ENCODE results near the gene CHSY1. TPM values are rescaled to one million over a fixed set of nuclear protein-coding genes. Genes with fewer than 3 reads are reported as not detected.

CHSY1 gene
- total and polyA plus RNA-seq, 10 of the 15 experiments (the other 5 are each of a cell fraction or from before 2014, with no cell fraction given) = 1.4 to 31.2 (median 10.5) TPM

DNA sequence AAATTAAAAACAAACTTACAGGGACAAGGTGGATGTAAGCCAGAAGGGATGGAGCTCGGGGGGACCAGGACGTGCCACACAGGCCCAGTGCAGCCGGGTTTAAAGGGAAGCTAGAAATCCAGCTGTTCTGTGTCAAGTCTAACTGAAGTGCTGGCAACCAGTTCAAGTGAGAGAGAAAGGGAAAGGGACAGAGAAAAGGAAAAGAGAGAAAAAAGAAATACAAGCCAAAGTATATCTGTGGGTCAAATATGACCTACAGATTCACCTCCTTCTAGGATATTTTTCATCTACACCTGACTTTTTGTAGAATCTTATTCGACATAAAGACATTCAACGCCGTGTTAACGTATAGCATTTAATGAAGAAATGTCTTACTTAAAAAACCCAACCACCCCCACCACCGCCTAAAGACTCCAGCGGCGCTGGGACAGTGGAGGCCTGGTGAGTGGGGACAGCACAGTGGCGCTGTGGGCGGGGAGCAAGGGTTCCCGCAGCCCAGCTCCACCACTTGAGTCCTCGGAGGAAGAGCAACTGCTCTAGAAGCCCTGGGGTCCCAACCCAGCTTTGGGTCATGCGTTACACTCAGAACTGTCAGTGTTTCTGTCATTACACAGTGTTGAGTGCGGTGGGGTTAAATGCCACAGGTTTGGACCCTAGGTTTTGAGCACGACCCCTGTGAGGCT is 62.3 kb downstream of the CHSY1 start (continued):
- TF ChIP-seq, protein P1, sequence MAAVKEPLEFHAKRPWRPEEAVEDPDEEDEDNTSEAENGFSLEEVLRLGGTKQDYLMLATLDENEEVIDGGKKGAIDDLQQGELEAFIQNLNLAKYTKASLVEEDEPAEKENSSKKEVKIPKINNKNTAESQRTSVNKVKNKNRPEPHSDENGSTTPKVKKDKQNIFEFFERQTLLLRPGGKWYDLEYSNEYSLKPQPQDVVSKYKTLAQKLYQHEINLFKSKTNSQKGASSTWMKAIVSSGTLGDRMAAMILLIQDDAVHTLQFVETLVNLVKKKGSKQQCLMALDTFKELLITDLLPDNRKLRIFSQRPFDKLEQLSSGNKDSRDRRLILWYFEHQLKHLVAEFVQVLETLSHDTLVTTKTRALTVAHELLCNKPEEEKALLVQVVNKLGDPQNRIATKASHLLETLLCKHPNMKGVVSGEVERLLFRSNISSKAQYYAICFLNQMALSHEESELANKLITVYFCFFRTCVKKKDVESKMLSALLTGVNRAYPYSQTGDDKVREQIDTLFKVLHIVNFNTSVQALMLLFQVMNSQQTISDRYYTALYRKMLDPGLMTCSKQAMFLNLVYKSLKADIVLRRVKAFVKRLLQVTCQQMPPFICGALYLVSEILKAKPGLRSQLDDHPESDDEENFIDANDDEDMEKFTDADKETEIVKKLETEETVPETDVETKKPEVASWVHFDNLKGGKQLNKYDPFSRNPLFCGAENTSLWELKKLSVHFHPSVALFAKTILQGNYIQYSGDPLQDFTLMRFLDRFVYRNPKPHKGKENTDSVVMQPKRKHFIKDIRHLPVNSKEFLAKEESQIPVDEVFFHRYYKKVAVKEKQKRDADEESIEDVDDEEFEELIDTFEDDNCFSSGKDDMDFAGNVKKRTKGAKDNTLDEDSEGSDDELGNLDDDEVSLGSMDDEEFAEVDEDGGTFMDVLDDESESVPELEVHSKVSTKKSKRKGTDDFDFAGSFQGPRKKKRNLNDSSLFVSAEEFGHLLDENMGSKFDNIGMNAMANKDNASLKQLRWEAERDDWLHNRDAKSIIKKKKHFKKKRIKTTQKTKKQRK (IDR thresholded peaks at IDR 0.05; ENCODE audit: low read depth, low read length) = no peak
- TF ChIP-seq GATAD2B (conservative IDR thresholded peaks at IDR 0.05; ENCODE audit: low read depth) = no peak
- no peak for TF ChIP-seq FOXK2 (IDR thresholded peaks at IDR 0.05)

DNA sequence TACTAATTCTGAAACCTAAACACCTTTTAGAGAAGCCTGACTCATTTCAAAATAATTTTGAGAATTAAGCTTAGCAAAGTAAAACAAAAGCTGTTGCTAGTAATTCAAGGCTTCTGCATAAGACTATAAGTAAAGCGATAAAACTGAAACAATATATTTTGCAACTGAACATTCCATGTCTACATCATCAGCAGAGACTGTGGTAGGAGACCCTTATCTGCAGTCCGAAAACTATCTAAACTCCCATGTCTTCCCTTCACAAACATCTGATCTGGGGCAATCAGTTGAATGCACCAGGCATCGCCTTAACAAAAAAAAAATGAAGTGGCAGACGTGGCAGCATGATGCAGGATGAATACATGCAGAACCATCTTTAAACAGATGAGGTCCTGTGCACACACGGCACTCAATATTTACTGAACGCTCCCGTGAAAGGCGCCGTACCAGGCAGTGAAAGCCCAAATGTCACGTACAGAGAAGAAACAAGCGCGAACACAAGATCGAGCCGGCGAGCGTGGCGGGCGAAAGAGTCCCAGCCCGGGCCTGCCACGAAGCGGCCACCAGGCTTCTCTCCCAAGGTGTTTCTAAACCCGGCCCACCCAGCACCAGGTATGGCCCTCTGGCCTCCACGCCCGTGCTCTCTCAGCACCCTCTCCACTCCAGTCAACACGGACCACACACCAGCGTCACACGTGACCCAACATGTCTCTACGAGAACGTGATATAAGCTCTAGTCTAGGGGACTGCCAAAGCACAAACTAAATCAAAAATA is 63.0 kb downstream of the CHSY1 start:
- Histone ChIP-seq H3K4me2 (ENCODE audit: control insufficient read depth, insufficient read depth) (peak overlapping the region; percentile 99), H3K27me3 (replicated peaks in 1 of 2; ENCODE audit: control insufficient read depth in 2 of 2, insufficient read depth in 2 of 2, low read length in 1 of 2) (no peaks in the 10 kb centered on the region), H2AFZ (ENCODE audit: control insufficient read depth, low read depth, low read length) (no peak overlapping the region), H3K9ac (ENCODE audit: control insufficient read depth, insufficient read depth, low read length) (no peak overlapping the region; the same call in 1 of the 2 replicates), H3K4me1 (ENCODE audit: control insufficient read depth, insufficient read depth, low read length) (peaks cover 17% of the 10 kb centered on the region), H3K4me3 (peak overlapping the region; percentile 65; the same call in 1 of the 2 replicates), H3K27ac (ENCODE audit: control insufficient read depth, insufficient read depth) (peak overlapping the region; percentile 67), H3K36me3 (ENCODE audit: control insufficient read depth in 2 of 2, insufficient read depth in 2 of 2, low read length in 1 of 2) (peaks cover 6 to 7% of the 10 kb centered on the region in 2 experiments; a peak in 3 of 4 replicates), H4K20me1 (ENCODE audit: control insufficient read depth, insufficient read depth) (no peaks in the 10 kb centered on the region), H3K79me2 (ENCODE audit: control insufficient read depth, insufficient read depth, low read length) (peaks cover 59% of the 10 kb centered on the region), H3K9me3 (replicated peaks; ENCODE audit: control insufficient read depth, insufficient read depth, low read length) (no peaks in the 10 kb centered on the region)
- ChIA-PET POLR2A (interaction anchor here (0.5 to 1.8 kb wide), 8 partner anchors 11 to 76 kb away, joined by 3 to 11 read pairs (median 4); partner anchors contain the start of gene CHSY1), CTCF (interaction anchor here (0.6 to 3.0 kb wide), 13 partner anchors 9 to 69 kb away, joined by 3 to 9 read pairs (median 4); no protein-coding TSS in a partner anchor), SMC1A (ENCODE audit: uncharacterized antibody, unreplicated experiment) (interaction anchor here (0.6 to 3.5 kb wide), 18 partner anchors 9 to 95 kb away, joined by 3 to 24 read pairs (median 6); no protein-coding TSS in a partner anchor), RAD21 (ENCODE audit: unreplicated experiment) (interaction anchor here (0.6 to 3.6 kb wide), 20 partner anchors 10 to 70 kb away, joined by 3 to 26 read pairs (median 6); partner anchors contain the start of gene CHSY1)
- DNase-seq (ENCODE audit: low read depth, low spot score) = peak; percentile 39
- FAIRE-seq = no peak
- 79% methylated on average over 29 of the region's 29 CpGs for WGBS (ENCODE audit: insufficient coverage, insufficient replicate concordance, low lambda C conversion rate, missing lambda C conversion rate)
- intact Hi-C loops (cut with micrococcal nuclease; ENCODE audit: unreplicated experiment) (loop anchor here (2.0 to 5.0 kb wide), 4 partner anchors 32 to 100 kb away; no protein-coding TSS in a partner anchor), in situ Hi-C loops (cut with MboI) (no loop called here)
- ATAC-seq = peak; percentile 84
- no TSS peak for BruUV-seq (replicated peaks)
- TF ChIP-seq, protein P2, sequence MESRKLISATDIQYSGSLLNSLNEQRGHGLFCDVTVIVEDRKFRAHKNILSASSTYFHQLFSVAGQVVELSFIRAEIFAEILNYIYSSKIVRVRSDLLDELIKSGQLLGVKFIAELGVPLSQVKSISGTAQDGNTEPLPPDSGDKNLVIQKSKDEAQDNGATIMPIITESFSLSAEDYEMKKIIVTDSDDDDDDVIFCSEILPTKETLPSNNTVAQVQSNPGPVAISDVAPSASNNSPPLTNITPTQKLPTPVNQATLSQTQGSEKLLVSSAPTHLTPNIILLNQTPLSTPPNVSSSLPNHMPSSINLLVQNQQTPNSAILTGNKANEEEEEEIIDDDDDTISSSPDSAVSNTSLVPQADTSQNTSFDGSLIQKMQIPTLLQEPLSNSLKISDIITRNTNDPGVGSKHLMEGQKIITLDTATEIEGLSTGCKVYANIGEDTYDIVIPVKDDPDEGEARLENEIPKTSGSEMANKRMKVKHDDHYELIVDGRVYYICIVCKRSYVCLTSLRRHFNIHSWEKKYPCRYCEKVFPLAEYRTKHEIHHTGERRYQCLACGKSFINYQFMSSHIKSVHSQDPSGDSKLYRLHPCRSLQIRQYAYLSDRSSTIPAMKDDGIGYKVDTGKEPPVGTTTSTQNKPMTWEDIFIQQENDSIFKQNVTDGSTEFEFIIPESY (IDR thresholded peaks at IDR 0.05) = peak; percentile 62
- TF ChIP-seq FOXK2 (IDR thresholded peaks at IDR 0.05) = no peak
- TF ChIP-seq NBN (IDR thresholded peaks at IDR 0.05) = no peak
- no peak for TF ChIP-seq KDM1A (IDR thresholded peaks at IDR 0.05; ENCODE audit: borderline replicate concordance)
- no peak for TF ChIP-seq ZNF217 (IDR thresholded peaks at IDR 0.05)
- no peak for TF ChIP-seq SMAD5 (IDR thresholded peaks at IDR 0.05; ENCODE audit: low read depth)
- no peak for TF ChIP-seq TCF12 (IDR thresholded peaks at IDR 0.05; ENCODE audit: low read depth, low read length)
- TF ChIP-seq ATF7 (IDR thresholded peaks at IDR 0.05; ENCODE audit: low read depth) = 0 out of 2 replicates have a peak, but pooled peaks have one; percentile 6
- TF ChIP-seq TCF7 (IDR thresholded peaks at IDR 0.05; ENCODE audit: borderline replicate concordance) = 0 out of 2 replicates have a peak, but pooled peaks have one; percentile 45
- TF ChIP-seq SREBF1 (IDR thresholded peaks at IDR 0.05; ENCODE audit: low read length) = peak; percentile 43; the same call in 1 of the 2 replicates
- no peak for TF ChIP-seq POLR2AphosphoS2 (IDR thresholded peaks at IDR 0.05; ENCODE audit: low read depth, low read length)
- TF ChIP-seq ZNF207 (IDR thresholded peaks at IDR 0.05; ENCODE audit: borderline replicate concordance) = no peak
- peak; percentile 95 for TF ChIP-seq JUNB (IDR thresholded peaks at IDR 0.05)
- no peak for TF ChIP-seq SMC3 (IDR thresholded peaks at IDR 0.05; ENCODE audit: borderline replicate concordance, low read length)
- TF ChIP-seq NR2F1 (conservative IDR thresholded peaks at IDR 0.05) = no peak
- TF ChIP-seq TARDBP (IDR thresholded peaks at IDR 0.05; ENCODE audit: borderline replicate concordance) = no peak

Measured in GM12878 (cell line).